Activated CD4-positive, alpha-beta T cell treated with anti-CD3 and anti-CD28 coated beads, Interleukin-2, Interleukin-4, amounts not matched to agents 100 ng/mL and 50 ng/mL, durations not matched to agents 16 hours and 8 hours (primary cell): ENCODE measurements around the gene SLC6A19.
"Not testable (repeated sequence)": the region's sequence is repeated elsewhere in the genome, so short reads cannot be mapped to it uniquely, and the experiment has no call there.

Experiments used
- DNase-seq: peaks from one replicate; pipeline ENCODE4 v3.0.0-alpha.2; 2020; ENCODE audit warnings: low spot score

The SLC6A19 gene

GRCh38 chr5:1265461-1266455, 64.4 kb downstream of the SLC6A19 start:
- no peak for DNase-seq

GRCh38 chr5:1266791-1267190, 65.4 kb downstream of the SLC6A19 start:
- DNase-seq, result no peak

GRCh38 chr5:1267464-1267863, 66.1 kb downstream of the SLC6A19 start:
- DNase-seq, result not testable (repeated sequence)

GRCh38 chr5:1268056-1268455, 66.7 kb downstream of the SLC6A19 start:
- DNase-seq, result no peak

GRCh38 chr5:1268666-1269065, 67.3 kb downstream of the SLC6A19 start:
- peak; percentile 44 for DNase-seq

GRCh38 chr5:1270426-1270825, 69.0 kb downstream of the SLC6A19 start:
- DNase-seq, result no peak

- DNase-seq, result no peak
These were observed 69.8 kb downstream of the SLC6A19 start for GRCh38 chr5:1270933-1271914.

GRCh38 chr5:1272201-1272600, 70.8 kb downstream of the SLC6A19 start:
- no peak for DNase-seq

- DNase-seq, result no peak
These were observed 72.3 kb downstream of the SLC6A19 start for GRCh38 chr5:1273745-1274144.

GRCh38 chr5:1274471-1274870, 73.1 kb downstream of the SLC6A19 start:
- no peak for DNase-seq
